ENCODE results near the gene TSC22D4.

DNA sequence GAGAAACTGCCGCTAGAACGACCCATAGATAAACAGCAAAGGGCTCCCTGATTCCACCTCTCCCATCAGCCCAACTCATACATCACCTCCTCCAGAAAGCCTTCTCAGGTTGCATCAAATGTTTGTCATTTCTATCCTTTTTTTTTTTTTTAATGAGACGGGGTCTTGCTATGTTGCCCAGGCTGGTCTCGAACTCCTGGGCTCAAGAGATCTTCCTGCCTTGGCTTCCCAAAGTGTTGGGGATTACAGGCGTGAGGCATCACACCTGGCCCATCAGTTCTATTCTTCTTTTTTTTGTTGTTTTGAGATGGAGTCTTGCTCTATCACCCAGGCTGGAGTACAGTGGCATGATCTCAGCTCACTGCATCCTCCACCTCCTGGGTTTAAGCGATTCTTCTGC is 22.0 kb downstream of the TSC22D4 start:
- no peak for TF ChIP-seq EZH2 (IDR thresholded peaks at IDR 0.05; ENCODE audit: borderline replicate concordance, low read depth, low read length, poor library complexity, severe bottlenecking)
- TF ChIP-seq, protein P1, sequence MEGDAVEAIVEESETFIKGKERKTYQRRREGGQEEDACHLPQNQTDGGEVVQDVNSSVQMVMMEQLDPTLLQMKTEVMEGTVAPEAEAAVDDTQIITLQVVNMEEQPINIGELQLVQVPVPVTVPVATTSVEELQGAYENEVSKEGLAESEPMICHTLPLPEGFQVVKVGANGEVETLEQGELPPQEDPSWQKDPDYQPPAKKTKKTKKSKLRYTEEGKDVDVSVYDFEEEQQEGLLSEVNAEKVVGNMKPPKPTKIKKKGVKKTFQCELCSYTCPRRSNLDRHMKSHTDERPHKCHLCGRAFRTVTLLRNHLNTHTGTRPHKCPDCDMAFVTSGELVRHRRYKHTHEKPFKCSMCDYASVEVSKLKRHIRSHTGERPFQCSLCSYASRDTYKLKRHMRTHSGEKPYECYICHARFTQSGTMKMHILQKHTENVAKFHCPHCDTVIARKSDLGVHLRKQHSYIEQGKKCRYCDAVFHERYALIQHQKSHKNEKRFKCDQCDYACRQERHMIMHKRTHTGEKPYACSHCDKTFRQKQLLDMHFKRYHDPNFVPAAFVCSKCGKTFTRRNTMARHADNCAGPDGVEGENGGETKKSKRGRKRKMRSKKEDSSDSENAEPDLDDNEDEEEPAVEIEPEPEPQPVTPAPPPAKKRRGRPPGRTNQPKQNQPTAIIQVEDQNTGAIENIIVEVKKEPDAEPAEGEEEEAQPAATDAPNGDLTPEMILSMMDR (conservative IDR thresholded peaks at IDR 0.05; ENCODE audit: low read depth, low read length) = no peak

Measured in A673 (cell line).